Measurements from ENCODE around the gene ACTN4.

DNA sequence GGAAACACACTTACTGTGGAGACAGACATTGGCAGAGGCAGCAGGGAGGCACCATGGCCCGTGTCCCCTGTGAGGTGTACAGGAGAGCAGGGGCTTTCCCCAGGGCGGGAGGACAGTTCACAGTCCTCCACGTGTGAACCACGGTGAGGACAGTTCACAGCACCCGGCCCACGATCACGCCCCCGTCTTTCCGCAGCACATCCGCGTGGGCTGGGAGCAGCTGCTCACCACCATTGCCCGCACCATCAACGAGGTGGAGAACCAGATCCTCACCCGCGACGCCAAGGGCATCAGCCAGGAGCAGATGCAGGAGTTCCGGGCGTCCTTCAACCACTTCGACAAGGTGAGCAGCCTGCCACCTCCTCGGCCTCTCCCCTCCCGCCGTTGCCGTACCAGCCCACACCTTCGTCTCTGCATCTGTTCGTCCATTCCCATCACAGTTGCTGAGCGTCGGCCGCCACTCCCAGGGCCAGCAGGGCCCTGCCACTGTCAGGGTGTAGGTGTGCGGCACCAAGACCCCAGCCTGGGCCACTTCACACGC, 79.4 kb downstream of the ACTN4 start:
- TF ChIP-seq, protein P1, sequence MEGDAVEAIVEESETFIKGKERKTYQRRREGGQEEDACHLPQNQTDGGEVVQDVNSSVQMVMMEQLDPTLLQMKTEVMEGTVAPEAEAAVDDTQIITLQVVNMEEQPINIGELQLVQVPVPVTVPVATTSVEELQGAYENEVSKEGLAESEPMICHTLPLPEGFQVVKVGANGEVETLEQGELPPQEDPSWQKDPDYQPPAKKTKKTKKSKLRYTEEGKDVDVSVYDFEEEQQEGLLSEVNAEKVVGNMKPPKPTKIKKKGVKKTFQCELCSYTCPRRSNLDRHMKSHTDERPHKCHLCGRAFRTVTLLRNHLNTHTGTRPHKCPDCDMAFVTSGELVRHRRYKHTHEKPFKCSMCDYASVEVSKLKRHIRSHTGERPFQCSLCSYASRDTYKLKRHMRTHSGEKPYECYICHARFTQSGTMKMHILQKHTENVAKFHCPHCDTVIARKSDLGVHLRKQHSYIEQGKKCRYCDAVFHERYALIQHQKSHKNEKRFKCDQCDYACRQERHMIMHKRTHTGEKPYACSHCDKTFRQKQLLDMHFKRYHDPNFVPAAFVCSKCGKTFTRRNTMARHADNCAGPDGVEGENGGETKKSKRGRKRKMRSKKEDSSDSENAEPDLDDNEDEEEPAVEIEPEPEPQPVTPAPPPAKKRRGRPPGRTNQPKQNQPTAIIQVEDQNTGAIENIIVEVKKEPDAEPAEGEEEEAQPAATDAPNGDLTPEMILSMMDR (IDR thresholded peaks at IDR 0.05) = no peak
- no peak for TF ChIP-seq POLR2A (IDR thresholded peaks at IDR 0.05)

Data from heart left ventricle (tissue), 13 donors.